ENCODE results near the gene SBK2.

DNA sequence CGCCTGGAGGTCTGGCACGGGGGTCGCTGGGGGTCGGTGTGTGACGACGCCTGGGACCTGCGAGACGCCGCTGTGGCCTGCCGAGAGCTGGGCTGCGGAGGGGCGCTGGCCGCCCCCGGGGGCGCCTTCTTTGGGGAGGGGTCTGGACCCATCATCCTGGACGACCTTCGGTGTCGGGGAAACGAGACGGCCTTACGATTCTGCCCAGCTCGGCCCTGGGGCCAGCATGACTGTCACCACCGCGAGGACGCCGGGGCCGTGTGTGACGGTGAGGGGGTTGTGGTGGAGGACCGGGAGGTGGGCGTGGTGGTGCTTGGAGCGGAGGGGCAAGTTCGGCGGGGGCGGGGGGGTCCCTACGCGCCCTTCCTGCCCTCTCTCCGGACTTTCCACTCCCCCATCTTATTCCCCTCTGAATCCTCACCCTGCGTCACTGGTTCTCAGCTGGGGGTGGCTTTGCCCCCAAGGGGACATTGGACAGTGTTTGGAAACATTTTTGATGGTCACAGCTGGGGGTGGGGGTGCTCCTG lies 43.2 kb downstream of the SBK2 start:
- TF ChIP-seq EZH2 (IDR thresholded peaks at IDR 0.05; ENCODE audit: low read length, unreplicated experiment), result no peak
- TF ChIP-seq, protein P1, sequence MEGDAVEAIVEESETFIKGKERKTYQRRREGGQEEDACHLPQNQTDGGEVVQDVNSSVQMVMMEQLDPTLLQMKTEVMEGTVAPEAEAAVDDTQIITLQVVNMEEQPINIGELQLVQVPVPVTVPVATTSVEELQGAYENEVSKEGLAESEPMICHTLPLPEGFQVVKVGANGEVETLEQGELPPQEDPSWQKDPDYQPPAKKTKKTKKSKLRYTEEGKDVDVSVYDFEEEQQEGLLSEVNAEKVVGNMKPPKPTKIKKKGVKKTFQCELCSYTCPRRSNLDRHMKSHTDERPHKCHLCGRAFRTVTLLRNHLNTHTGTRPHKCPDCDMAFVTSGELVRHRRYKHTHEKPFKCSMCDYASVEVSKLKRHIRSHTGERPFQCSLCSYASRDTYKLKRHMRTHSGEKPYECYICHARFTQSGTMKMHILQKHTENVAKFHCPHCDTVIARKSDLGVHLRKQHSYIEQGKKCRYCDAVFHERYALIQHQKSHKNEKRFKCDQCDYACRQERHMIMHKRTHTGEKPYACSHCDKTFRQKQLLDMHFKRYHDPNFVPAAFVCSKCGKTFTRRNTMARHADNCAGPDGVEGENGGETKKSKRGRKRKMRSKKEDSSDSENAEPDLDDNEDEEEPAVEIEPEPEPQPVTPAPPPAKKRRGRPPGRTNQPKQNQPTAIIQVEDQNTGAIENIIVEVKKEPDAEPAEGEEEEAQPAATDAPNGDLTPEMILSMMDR (conservative IDR thresholded peaks at IDR 0.05; ENCODE audit: low read depth, low read length), result no peak
- TF ChIP-seq EZH2phosphoT487 (IDR thresholded peaks at IDR 0.05; ENCODE audit: borderline replicate concordance, low read length), result no peak
